SHP77 treated with DMSO at 0.1 percent for 48 hours (cell line): ENCODE measurements around the gene TNFAIP8L3.
"Not testable (repeated sequence)": the region's sequence is repeated elsewhere in the genome, so short reads cannot be mapped to it uniquely, and the experiment has no call there.

Experiments
- DNase-seq: peaks from one replicate; lab custom pipeline; 2025; lab: John Stamatoyannopoulos, UW

TNFAIP8L3 gene

GRCh38 chr15:51060030-51060673 is 34.6 kb downstream of the TNFAIP8L3 start:
- DNase-seq: no peak

GRCh38 chr15:51054535-51054934 is 40.2 kb downstream of the TNFAIP8L3 start:
- DNase-seq: no peak

- DNase-seq: no peak
Observed at GRCh38 chr15:51053571-51053970, 41.1 kb downstream of the TNFAIP8L3 start.

- DNase-seq: no peak
Observed at GRCh38 chr15:51051776-51052175, 42.9 kb downstream of the TNFAIP8L3 start.

- no peak for DNase-seq
Observed at GRCh38 chr15:51049081-51049480, 45.6 kb downstream of the TNFAIP8L3 start.

GRCh38 chr15:51048308-51048707 is 46.4 kb downstream of the TNFAIP8L3 start:
- DNase-seq: no peak

GRCh38 chr15:51046799-51047449 is 47.8 kb downstream of the TNFAIP8L3 start:
- DNase-seq: no peak

GRCh38 chr15:51046016-51046415 is 48.7 kb downstream of the TNFAIP8L3 start:
- no peak for DNase-seq

GRCh38 chr15:51044037-51044727 is 50.5 kb downstream of the TNFAIP8L3 start:
- no peak for DNase-seq

GRCh38 chr15:51038974-51039319 is 55.8 kb downstream of the TNFAIP8L3 start:
- no peak for DNase-seq

- peak; percentile 28 for DNase-seq
Observed at GRCh38 chr15:51038162-51038973, 56.3 kb downstream of the TNFAIP8L3 start.

GRCh38 chr15:51037474-51037873 is 57.2 kb downstream of the TNFAIP8L3 start:
- DNase-seq: not testable (repeated sequence)

GRCh38 chr15:51030649-51031316 is 63.9 kb downstream of the TNFAIP8L3 start:
- no peak for DNase-seq

GRCh38 chr15:51025454-51025846 is 69.3 kb downstream of the TNFAIP8L3 start:
- DNase-seq: no peak

GRCh38 chr15:51024735-51025453 is 69.8 kb downstream of the TNFAIP8L3 start:
- no peak for DNase-seq

GRCh38 chr15:51023499-51023898 is 71.2 kb downstream of the TNFAIP8L3 start:
- no peak for DNase-seq

GRCh38 chr15:51022206-51022605 is 72.5 kb downstream of the TNFAIP8L3 start:
- DNase-seq: no peak

GRCh38 chr15:51016615-51017014 is 78.1 kb downstream of the TNFAIP8L3 start:
- DNase-seq: no peak

GRCh38 chr15:51011212-51011611 is 83.5 kb downstream of the TNFAIP8L3 start:
- DNase-seq: no peak

GRCh38 chr15:51007131-51007666 is 87.5 kb downstream of the TNFAIP8L3 start:
- DNase-seq: no peak
